Right lung (tissue), 5 donors: Measurements from ENCODE around the gene NOD2. TPM values are rescaled to one million over a fixed set of nuclear protein-coding genes. Genes with fewer than 3 reads are reported as not detected.

Source experiments
- DNase-seq, 2 donors: peaks; one replicate each; pipeline ENCODE4 v3.0.0-alpha.2; 2013
- polyA plus RNA-seq, 5 donors: library from polyadenylated mRNA; unstranded; fragments of 120-200 nt; gene quantifications; one replicate each; pipeline versions ENCODE4 v1.2.1 to v1.2.3, GENCODE V29; 2013; ENCODE audit warnings: inconsistent platforms in 1 of 5, low replicate concordance in 1 of 5; ENCODE audit not compliant: insufficient read length in 5 of 5, insufficient read depth in 1 of 5

NOD2 gene
- polyA plus RNA-seq, 5 donors, result 0.98 to 1.5 (median 1.0) TPM

- DNase-seq, result no peak
Measured at GRCh38 chr16:50692644-50692998, 785 bp upstream of the NOD2 start.

DNA sequence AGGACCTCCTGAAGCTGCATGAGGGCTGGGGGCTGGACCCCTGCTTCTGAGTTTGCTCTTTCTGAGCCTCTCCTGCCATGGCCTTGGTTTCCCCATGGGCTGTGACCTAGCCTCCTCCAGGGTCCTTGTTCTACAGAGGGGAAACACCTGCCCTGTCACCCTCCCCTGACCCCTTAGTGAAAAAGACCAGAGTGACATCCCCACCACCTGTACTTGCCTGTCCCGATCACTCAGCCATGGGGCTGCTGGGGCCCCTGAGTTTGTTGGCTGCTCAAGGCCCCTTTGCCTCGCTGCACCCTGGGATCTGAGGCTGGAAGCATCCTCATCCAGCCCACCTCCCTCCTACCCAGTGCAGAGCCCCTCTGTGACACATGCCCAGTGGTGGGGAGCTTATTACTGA, 800 bp downstream of the NOD2 start:
- no peak for DNase-seq

DNA sequence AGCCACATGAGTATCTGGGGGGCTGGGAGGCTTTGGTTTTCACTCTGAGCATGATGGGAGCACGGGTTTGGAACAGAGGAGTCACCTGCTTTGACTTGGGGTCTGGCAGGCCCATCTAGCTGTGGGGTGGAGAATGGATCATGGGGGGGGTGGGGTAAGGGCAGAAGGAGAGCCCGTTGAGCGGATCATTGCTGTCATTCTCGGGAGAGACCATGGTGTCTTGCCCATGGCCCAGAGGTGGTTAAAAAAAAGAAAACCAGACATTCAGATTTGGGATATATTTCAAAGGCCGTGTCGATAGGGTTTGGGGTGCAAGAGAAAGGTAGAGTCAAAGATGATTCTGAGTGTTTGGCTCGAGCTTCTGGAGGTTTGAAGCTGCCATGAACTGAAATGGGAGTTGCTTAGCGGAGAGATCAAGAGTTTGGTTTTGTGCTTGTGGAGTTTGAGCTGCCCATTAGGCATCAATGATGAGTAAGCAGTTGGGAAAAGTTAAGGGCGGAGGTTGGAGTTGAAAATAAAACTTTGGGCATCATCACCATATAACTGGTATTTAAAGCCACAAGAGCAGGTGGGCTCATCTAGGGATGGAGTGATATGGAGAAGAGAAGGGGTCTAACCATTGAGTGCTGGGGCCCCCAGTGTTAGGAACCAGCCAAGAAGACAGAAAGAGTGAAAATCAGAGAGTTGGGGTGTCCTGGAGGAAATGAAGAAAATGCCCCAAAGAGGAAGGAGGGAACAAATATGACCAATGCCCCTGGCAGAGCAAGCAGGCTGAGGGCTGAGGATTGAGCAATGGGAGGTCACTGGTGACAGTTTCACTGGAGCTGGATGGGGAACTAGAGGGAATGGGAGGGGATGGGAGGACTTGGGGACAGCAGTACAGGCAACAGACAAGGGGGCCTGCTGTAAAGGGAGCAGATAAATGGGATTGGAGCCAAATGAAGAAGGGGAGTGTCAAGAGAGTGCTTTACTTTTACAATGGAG, 1.9 kb downstream of the NOD2 start:
- DNase-seq, result no peak

- no peak for DNase-seq
Measured at GRCh38 chr16:50696126-50696525, 2.7 kb downstream of the NOD2 start.

DNA sequence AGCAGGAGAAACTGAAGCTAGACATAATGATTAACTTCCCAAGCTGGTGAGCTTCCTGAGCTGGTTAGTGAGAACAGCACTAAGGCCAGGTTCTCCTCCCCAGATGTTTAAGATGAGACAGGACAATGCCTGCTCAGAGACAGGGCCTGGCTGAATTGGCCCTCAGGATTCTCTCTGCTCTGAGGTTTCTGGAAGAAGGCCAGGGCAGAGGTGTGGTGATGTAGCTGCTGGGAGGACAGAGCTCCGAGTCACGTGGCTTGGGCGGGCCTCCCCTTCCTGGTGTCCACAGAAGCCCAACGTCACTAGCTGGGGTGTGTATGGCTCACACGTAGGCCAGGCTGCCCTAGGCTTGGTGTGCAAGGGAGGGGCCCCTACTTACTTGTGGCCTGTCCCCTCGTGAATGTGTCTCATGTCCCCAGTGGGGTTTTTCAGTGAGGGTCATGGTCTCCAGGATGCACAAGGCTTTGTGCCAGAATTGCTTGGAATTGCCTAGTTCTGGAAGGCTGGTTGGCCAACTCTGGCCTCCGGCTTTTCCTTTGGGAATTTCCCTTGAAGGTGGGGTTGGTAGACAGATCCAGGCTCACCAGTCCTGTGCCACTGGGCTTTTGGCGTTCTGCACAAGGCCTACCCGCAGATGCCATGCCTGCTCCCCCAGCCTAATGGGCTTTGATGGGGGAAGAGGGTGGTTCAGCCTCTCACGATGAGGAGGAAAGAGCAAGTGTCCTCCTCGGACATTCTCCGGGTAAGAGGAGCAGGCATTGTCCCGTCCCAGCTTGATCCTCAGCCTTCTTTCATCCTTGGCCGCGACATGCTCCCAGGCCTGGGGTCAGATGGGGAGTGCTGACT, 3.4 kb downstream of the NOD2 start:
- DNase-seq, result no peak

GRCh38 chr16:50697421-50697715, 4.0 kb downstream of the NOD2 start:
- DNase-seq, result no peak

DNA sequence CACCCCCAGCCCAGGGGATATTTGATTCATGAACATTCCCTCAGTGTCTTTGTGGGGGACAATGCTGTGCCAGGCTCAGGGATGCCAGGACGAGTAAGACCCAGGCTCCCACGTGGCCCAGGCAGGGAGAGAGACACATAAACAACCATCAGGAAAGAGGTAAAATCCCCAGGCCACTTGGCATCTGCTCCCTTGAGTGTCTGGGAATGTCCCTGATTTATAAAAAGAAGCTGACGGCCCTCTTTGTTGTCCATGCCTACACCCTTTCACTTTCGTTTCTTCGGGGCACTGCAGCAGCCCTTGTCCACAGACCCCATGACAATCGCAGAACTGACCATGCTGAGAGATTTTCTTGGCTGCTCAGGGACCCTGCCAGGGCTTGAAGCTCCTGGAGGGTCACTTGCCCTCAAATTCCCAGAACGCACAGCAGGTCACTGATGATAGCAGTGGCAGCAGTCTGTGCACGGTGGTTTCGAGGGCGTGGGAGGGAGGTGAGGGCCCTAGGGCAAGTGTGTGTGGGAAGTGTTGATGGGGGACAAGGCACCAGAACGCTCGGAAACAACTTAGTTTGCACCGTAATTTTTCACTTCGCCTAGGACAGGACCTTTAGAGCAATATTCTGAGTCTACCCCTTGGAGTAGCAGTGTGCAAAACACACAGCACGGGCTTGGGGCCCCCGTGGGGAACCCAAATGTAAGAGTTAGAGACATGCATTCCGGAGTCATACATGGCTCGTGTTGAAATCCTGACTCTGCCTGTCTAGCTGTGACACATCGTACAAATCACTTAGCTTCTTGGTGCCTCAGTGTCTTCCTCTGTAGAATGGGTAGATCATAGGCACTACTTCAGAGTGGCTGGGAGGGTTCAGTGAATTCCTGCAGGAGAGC, 4.7 kb downstream of the NOD2 start:
- DNase-seq, result no peak

GRCh38 chr16:50699326-50700159, 6.1 kb downstream of the NOD2 start:
- no peak for DNase-seq

DNA sequence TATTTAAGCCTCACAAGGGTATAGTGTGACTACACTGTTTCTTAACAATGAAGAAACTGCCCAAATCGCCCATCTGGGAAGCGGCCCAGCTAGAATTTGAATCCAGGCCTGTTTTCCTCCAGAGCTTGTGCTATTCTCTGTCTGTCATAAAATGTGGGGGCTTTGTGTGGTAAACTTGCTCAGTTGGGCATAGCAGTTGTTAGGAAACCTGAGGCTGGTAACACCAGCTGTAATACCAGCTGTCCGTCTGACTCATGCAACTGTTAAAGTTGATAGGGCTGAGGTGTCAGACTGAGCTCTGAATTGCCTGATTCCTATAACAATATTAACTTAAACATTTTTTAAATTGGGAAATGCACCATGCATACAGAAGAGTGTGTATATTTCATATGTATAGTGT, 9.3 kb downstream of the NOD2 start:
- no peak for DNase-seq

DNA sequence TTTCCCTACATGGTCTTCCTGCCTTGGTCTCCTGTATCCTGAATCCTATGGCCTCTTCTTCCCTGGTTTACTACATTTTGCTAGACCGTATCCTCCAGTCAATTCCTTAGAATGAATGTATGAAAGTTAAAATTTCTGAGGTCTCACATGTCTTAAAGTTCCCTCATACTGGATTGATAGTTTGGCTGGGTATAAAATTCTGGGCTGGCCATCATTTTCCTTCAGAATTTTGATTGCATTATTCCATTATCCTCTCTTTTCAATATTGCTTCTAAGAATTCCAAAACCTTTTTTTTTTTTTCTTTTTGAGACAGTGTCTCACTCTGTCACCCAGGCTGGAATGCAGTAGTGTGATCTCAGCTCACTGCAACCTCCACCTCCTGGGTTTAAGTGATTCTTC, 10.8 kb downstream of the NOD2 start:
- DNase-seq, result no peak

DNA sequence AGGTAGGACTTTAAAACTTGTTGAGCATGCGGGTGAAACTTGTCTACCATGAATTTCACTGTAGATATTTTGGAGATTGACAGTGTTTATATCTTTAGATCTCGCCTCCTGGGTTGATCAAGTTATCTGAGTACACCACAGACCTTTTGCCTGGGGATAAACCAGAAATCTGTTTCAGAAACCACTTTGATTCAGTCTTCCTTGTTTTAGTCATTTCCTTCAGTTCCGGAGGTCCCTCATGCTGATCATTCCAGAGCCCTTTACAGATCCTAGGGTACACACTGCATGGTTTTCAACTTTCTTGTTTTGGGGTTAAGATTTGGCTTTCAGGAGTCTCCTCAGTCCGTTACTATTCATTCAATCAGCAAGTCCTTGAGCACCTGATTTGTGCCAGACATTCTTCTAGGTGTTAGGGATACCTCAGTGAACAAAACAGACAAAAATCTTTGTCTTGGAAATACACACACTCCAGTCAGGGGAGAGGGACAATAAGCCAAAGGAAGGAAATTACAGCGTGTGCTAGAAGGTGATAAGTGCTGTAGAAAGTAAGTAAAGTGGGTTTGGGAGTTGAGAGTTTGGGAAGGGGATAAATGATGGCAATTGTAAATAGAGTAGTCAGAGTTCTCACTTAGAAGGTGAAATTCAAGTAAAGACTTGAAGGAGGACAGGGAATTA, 12.2 kb downstream of the NOD2 start:
- no peak for DNase-seq

- no peak for DNase-seq
Measured at GRCh38 chr16:50706250-50706649, 12.8 kb downstream of the NOD2 start.

GRCh38 chr16:50708373-50709060, 15.1 kb downstream of the NOD2 start:
- DNase-seq, result no peak

GRCh38 chr16:50709061-50709684, 15.8 kb downstream of the NOD2 start:
- DNase-seq, result no peak

DNA sequence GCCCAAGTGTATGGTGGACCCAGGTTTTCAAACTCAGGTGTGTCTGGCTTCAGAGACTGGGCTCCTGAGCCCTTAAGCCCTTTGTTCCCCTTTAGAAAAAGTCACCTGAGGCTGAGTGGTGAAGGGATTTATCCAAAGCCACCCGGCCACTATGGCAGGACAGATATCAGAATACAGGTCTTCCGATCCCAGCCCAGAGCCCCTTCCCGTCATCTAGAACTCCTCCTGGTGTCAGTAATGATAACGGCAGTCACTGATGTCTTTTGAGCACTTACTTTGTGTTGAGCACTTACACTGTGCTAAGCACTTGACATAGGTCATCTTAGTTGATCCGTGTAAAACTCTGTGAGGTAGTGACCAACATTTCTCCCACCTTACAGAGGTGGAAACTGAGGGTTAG, 16.6 kb downstream of the NOD2 start:
- no peak for DNase-seq

DNA sequence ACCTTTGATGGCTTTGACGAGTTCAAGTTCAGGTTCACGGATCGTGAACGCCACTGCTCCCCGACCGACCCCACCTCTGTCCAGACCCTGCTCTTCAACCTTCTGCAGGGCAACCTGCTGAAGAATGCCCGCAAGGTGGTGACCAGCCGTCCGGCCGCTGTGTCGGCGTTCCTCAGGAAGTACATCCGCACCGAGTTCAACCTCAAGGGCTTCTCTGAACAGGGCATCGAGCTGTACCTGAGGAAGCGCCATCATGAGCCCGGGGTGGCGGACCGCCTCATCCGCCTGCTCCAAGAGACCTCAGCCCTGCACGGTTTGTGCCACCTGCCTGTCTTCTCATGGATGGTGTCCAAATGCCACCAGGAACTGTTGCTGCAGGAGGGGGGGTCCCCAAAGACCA, 17.6 kb downstream of the NOD2 start:
- DNase-seq, result no peak

GRCh38 chr16:50711862-50712559, 18.6 kb downstream of the NOD2 start:
- DNase-seq, result no peak

DNA sequence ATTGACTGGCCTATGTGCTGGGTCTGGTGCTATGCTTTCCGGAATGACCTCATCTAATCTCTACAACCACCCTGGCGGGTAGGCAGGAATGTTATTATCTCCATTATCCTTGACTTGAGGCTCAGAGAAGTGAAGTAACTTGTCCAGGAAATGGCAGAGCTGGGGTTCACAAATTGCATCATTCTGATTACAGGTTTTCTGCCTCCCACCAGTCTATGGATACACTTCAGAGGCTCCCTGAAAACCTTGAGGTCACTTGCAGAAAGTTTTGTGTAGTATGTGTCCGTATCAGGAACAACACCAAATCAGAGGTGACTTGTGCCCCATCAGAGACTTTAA, 19.1 kb downstream of the NOD2 start:
- no peak for DNase-seq

GRCh38 chr16:50712956-50713355, 19.6 kb downstream of the NOD2 start:
- no peak for DNase-seq
